Measurements from ENCODE around the gene ESAM.

Gene ESAM

DNA sequence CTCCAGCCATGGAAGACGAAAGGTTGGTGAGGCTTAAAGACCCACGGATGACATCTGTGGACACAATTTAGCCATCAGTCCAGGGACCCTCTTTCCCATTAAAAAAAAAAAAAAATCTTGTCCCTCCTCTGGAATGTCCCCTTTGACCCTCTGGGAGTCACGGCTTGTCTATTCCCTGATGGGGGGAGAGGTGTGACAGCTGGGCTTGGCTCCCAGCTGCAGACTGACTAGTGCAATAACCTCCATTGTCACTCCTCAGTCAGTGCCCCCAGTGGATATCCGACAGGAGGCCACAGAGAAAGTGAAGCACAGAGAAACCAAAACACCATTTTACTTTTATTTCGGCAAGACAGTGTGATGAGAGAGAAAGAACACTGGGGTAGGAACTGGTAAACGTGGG is 7.4 kb downstream of the ESAM start:
- no peak for DNase-seq (ENCODE audit: low read depth, low spot score)
- no peak overlapping the region for H3K4me3 ChIP-seq (ENCODE audit: low read length)

DNA sequence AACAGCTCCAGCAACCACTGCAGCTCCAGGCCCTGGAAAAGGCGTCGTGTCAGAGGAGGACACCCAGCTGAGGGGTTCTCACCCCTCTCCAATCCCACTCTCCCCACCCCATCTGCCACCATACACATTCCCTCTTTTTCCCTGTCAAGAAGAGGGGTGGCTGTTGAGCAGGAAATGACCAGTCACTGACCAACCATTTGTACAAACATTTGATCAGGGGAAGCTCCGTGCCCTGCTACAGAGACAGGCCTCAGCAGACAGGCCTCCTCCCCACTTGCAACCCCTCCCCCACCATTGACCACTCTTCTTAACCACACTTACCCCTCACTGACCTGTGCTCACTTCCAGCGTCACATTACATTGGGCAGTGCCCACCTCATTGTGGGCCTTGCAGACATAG is 7.8 kb downstream of the ESAM start:
- no peak overlapping the region for H3K4me3 ChIP-seq (ENCODE audit: low read length)
- DNase-seq (ENCODE audit: low read depth, low spot score) = no peak

DNA sequence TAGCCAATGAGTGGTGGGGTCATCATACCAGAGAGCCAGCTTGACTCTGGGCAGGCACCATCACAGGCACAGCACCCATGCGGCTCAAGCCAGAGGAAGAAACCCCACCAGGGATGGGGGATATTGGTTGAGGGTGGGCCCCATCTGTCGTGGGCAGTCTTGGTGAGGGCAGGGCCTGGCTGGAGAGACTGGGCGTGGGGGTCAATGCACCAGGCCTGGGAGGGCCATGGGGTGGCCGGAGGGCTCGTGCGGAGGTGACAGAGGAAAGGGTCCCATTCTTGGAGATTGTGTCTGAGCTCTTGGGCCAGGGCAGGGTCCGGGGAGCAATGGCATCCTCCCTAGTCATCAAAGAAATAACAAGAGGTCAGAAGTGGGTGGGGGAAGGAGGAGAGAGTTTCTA is 8.5 kb downstream of the ESAM start:
- H3K4me3 ChIP-seq (ENCODE audit: low read length) = no peak overlapping the region
- DNase-seq (ENCODE audit: low read depth, low spot score) = no peak

DNA sequence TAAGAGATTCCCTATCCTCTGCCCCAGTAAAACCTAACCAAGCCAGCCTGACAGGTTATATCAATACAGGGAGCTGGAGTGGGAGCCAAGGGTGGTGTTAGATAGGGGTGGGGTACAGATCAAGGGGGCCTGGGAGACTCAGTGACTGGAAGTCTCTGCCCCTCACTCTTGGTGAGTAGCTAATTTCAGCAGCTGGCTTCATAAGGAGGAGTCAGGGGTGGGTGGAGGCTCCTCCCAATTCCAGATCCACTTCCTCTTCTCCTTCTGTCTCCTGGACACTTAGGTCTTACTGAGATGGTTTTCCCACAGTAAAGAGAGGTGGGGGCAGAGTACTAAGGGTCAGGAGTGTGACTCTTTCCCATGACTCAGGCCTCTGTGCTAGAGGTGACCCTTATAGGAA is 8.9 kb downstream of the ESAM start:
- H3K4me3 ChIP-seq (ENCODE audit: low read length) = no peak overlapping the region
- no peak for DNase-seq (ENCODE audit: low read depth, low spot score)

DNA sequence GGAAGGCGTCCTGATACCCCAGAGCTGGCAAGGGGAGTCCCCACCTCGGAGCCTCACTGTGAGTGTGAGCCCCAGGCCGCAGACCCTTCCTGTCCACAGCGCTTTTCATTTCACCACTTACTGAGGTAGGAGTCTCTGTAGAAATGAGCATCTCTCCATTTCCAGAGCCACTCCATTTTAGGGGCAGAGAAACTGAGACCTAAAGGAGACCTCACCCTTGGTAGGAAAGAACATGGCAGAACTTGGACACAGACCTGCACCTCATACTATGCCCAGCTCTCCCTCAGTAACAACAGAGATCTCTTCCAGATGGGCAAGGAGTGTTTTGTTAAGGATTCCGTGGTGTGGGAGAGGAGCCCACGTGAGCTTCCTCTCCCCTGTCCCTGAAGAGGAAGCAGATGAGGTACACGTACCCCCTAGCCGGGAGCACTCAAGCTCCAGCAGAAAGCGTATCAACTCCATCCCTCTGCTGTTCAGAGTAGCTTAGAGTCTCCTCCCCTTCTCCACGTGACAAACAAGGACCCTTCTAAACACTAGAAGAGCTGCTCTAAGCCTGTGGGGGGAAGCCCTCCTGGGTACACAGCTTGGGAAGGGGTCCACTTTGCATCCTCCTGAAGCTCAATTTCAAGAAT is 9.5 kb downstream of the ESAM start:
- no peak for DNase-seq (ENCODE audit: low read depth, low spot score)
- no peak overlapping the region for H3K4me3 ChIP-seq (ENCODE audit: low read length)

DNA sequence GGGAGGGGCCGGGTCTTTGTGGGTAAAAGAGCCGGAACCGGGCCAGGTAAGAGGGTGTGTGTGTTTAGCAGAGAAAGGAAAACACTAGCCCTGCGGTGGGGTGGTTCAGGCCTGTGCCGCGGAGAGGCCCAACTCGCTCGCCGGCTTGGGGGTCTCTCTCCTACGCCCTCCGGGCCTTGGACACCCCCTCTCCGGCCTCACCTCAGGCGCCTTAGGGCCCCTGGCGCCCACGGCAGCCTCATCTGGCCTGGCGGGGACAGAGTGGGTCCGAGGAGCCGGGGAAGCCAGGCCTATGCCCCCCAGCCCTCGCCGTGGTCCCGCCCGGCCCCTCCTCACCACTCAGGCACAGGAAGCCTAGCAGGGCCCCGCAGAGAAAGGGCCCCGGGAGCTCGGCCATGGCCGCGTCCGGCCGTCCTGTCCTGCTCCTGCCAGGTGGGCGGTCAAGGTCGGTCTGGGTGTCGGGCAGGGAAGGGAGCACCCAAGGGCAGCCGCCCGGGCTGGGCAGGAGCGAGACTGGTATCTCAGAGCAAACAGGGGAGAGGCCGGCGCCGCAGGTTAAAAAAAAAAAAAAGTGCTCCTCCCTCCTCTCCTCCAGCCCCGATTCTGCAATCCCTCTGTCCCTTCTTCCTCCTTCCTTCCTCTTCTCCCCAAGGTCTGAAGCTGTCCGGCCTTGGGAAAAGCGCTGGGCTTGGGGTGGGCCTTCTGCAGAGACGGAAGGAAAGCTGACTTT is 10.2 kb downstream of the ESAM start, which contains the start of gene VSIG2:
Gene VSIG2, minus strand, starts transcription at position 515 of the 730 bp plus-strand sequence. Its CDS starts 118 bp downstream, at position 397.
- H3K4me3 ChIP-seq (ENCODE audit: low read length) = no peak within 1 kb of the TSS
- no peak for DNase-seq (ENCODE audit: low read depth, low spot score)

DNA sequence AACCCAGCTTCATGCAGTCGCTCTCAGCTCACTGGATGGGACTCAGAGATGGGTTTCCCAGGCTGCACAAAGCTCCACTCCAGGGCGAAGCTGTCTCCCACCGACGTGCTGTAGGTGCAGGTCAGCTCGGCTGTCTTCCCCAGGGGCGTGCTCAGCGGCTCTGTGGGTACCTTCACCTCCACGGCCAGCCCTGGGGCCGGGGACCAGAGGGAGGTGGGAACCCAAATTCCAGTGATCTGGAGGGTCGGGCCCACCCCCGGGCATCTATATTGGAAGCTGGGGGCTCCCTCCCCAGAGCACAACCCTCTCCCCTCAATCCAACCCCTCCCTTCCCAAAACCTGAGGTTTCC is 10.7 kb downstream of the ESAM start:
- H3K4me3 ChIP-seq (ENCODE audit: low read length) = no peak overlapping the region

DNA sequence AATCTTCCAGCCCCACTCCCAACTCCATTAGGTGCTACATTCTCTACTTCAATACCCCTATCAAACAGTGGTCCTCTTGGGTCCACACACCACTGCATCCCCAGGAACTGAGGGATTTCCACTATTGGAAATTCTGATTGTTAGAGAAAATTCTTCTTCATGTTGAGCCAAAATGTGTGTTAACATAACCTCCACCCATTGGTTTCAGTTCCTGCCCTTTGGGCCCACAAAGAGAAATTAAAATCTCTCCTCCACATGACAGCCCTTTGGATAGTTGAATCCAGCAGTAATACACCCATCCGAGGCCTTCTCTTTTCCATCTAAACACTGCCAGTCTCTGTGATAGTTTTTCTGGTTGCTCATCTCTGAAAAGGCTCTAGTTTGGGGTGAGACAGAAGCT is 12.2 kb downstream of the ESAM start:
- no peak for DNase-seq (ENCODE audit: low read depth, low spot score)
- no peak overlapping the region for H3K4me3 ChIP-seq (ENCODE audit: low read length)

More for the DNA sequence above, 10.7 kb downstream of the ESAM start:
- DNase-seq (ENCODE audit: low read depth, low spot score) = no peak

DNA sequence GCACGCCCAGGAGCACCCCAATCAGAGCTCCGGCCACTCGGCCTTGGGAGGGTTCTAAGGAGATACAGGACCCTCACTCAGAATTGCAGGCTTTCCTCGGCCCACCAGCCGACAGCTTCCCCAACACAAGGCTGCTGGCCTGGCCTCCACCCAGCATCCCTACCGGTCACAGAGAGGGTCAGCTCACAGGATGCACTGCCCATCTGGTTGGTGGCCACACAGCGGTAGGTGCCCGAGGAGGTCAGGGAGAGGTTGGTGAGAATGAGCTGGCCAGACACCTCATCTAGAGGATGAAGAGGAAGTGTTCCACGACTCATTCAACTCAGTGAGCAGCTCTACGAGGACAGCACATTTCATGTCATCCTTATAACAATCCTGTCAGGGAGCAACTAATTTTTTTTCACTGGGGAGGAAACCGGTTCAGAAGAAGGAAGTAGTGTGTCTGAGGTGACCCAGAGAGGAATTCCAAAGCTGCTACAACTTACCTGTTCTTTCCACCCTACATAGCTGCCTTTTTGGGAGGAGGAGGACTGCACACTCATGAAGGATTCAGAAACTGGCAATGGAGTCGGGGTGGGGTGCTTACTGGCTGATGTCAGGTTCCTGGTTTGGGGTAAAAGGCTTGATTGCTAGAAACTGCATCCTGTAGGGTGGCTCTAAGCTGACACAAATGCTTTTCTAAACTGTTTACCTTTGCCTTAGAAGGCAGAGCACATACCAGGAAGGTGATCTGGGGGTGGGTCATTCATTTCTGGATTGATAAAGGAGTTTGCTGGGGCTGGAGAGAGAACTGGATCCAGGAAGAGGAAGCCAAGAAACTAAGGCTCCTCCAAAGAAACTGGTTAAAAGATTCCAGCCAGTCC is 13.4 kb downstream of the ESAM start:
- DNase-seq (ENCODE audit: low read depth, low spot score) = no peak
- no peak overlapping the region for H3K4me3 ChIP-seq (ENCODE audit: low read length)

DNA sequence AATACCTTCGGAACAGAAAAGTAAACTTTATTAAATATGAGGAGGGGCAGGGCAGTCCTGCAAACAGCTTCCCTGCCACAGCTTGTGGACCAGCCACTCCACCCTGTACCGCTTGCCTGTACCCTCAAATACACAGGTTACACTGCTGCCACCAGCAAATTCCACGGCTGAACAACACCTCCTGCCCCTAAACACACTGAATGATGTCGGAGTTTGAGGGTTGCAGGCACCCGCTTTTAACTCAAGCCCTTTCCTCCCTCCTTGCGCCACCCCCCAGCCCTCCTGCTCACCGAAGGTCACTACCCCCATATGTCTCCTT is 14.0 kb downstream of the ESAM start:
- no peak overlapping the region for H3K4me3 ChIP-seq (ENCODE audit: low read length)
- no peak for DNase-seq (ENCODE audit: low read depth, low spot score)

DNA sequence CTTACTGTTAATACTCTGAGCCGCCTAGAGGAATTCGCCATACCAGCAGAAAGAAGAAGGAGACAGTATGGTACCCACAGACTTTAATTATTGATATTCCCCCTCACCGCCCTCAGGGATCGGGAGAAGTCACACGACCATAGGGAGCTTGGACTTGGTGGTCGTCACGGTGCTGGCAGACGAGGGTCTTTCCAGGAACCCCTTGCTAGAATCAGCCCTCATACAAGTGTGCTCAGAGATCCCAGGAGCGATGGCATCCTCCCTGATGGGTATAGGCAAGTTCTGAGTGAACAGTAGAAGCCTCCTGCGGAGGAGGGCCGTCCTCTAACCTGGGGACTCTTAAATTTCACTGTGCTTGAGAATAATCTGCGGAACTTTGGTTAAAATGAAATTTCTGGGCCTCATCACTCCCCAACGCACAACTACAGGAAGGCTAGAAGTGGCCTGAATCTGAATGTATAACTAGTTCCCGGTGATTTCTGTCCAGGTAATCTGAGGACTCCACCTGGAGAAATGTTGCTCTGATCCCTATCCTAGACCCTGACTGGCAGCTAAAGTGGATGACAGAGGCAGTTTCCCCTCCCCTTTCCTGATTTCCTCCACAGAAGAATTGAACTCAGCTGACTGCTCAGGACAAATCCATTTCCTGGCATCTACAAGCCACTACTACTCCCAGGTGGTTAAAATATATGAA is 14.5 kb downstream of the ESAM start:
- no peak for DNase-seq (ENCODE audit: low read depth, low spot score)
- no peak overlapping the region for H3K4me3 ChIP-seq (ENCODE audit: low read length)

DNA sequence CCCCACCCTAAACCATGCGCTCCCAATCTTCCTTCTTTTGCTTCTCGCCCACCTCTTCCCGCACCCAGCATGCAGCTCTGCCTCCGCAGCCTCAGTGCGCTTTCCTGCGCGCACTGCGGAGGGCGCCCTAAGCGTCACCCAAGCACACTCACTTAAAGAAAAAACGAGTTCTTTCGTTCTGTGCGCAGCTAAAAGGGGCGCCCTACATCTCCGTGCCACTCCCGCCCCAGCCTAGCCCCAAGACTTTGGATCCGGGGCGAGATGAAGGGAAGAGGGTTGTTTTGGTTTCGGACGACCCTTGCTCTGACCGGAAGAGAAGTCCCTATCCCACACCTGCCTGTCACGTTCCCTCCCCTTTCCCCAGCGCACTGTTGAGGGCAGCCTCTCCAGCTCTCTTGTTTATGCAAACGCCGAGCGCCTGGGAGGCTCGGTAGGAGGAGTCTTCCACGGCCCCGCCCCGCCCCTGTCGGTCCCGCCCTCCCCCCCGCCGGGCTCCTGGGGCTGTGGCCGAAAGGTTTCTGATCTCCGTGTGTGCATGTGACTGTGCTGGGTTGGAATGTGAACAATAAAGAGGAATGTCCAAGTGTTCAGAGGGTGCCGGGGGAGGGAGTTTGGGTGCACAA is 15.4 kb downstream of the ESAM start:
- H3K4me3 ChIP-seq (ENCODE audit: low read length) = peak overlapping the region; percentile 54
- peak; percentile 28 for DNase-seq (ENCODE audit: low read depth, low spot score)

DNA sequence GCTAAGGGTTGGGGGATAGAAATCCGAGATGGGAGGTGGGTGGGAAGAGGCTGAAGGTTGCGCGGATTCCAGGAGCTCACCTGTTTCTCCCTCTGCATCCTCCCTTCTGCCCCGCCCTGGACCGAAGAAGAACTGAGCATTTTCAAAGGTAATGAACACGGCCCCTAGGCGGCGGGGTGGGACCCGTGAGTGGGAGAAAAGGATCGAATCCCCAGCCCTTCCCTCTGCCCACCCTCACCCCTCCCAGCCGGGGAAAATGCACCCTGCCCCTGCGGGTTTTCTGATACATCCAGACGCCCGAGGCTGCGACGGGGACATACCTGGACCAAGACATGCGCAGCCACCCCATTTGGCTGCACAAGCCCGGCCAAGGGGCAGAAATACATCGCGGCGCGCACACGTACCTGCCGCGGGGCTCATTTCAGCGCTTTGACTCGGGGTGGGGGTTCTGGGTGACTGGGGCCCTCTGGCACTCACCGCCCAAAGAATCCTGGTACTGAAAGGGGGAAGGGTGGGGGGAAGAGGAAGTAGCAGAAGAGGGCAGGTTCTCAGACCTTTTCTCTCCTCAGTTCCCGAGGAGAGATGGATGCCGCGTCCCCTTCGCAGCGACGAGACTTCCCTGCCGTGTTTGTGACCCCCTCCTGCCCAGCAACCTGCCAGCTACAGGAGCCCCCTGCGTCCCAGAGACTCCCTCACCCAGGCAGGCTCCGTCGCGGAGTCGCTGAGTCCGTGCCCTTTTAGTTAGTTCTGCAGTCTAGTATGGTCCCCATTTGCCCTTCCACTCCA is 16.1 kb downstream of the ESAM start:
- peak overlapping the region; percentile 54 for H3K4me3 ChIP-seq (ENCODE audit: low read length)
- no peak for DNase-seq (ENCODE audit: low read depth, low spot score)

DNA sequence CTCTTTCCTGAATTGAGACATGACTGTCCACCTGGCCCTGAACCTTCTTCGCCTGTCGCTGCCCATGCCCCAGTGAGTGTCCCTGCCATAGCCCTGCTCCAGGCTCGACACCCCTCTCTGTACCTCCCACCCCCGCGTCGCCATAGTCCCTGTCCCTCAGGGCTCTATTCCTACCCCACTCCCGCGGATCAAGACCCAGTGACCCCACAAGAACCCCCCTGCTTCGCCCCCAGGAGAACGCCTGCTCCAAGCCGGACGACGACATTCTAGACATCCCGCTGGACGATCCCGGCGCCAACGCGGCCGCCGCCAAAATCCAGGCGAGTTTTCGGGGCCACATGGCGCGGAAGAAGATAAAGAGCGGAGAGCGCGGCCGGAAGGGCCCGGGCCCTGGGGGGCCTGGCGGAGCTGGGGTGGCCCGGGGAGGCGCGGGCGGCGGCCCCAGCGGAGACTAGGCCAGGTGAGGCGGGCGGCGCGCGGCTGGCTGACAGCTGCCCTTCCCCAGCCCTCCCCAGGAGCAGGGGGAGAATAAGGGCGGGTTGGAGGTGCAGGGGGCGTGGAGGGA is 16.7 kb downstream of the ESAM start:
- no peak overlapping the region for H3K4me3 ChIP-seq (ENCODE audit: low read length)
- no peak for DNase-seq (ENCODE audit: low read depth, low spot score)

DNA sequence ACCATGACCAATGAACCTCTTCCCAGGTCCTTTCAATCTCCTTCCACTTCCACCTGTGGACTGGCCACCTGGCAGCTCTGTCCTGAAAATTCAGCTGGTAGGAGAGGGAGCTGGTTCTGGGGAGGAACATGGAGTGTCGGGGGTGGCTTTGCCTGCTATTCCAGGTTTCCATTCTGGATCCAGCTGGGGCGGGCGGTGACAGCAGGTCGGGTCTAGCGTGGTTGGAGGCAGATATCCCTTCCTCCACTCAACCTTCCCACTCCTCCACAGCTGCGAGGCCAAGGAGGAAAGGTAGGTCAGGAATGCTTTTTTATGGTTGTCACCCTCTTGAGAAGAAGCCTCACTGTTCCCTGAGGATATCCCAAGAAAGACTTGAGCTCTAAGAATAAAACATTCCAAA is 19.0 kb downstream of the ESAM start:
- DNase-seq (ENCODE audit: low read depth, low spot score) = no peak
- H3K4me3 ChIP-seq (ENCODE audit: low read length) = no peak overlapping the region

DNA sequence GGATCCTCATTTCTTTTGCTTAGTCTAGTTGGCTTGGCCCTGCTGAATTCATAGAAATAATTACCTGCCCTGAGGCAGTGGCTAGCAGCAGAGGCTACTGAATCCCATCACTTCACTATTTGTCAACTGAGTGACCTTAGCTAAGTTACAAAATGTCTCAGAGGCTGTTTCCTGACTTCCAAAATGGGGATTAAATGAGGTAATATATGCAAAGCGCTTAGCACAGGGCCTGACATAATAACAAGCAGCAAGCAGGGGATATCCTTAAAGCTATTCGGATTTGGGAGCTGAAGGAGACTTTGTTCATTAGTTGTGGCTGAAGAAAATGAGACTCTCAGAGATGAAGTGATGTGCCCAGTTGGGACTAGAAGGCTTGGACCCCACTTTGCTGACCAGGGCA is 19.5 kb downstream of the ESAM start:
- DNase-seq (ENCODE audit: low read depth, low spot score) = no peak
- no peak overlapping the region for H3K4me3 ChIP-seq (ENCODE audit: low read length)

DNA sequence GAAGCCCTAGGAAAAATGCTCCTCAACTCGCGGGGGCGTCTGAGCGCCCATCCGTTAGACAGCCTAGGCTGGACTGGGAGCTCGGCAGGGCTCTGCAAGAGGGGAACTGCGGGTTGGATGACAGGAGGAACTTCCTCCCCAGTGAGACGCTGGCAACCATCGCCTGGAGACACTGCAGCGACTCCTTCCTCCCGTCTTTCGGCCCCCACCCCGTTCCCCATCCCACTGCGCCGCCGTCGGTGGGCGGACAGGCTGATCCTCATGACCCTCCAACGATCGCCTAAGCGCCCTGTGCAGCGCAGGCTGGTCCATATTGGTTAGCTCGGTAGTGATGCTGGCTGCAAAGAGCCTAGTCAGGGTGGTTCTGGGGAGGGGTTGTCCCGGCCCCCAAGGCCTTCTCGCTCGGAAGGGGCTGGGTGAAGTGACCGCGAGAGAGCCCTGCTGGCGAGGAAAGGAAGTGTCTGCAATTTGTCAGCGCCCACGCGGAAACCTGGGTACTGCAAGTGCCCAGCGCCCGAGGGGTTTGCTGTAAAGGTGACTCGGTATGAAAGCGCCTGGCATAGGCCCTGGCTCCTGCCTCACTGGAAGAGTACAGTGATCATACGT is 21.7 kb downstream of the ESAM start:
- DNase-seq (ENCODE audit: low read depth, low spot score) = no peak
- H3K4me3 ChIP-seq (ENCODE audit: low read length) = peak overlapping the region; percentile 55
